Measurements from ENCODE around the gene HYAL2. TPM values are rescaled to one million over a fixed set of nuclear protein-coding genes. Genes with fewer than 3 reads are reported as not detected.
A peak's percentile ranks its signal among the peaks of the same experiment; 100 is the strongest.

Gene HYAL2
- total and polyA plus RNA-seq, 9 of the 15 experiments (the other 6 are each of a cell fraction or from before 2014, with no cell fraction given) = 0.36 to 22.7 (median 11.4) TPM; not detected in 1

- no TSS peak for BruUV-seq (replicated peaks)
- H3K27ac ChIP-seq (ENCODE audit: extremely low read depth, low read depth, low read length) = peak overlapping the region; percentile 33; the same call in 1 of the 3 replicates
- no peaks in the 10 kb centered on the region for H3K9me3 ChIP-seq (replicated peaks; ENCODE audit: control insufficient read depth, insufficient read depth, low read depth, low read length)
- peaks cover 36% of the 10 kb centered on the region for H3K79me2 ChIP-seq (ENCODE audit: control insufficient read depth, insufficient read depth, low read length)
- H3K9me1 ChIP-seq (ENCODE audit: control insufficient read depth, insufficient read depth, low read length) = no peaks in the 10 kb centered on the region
- H3K9ac ChIP-seq (ENCODE audit: insufficient read depth in 1 of 2, low read depth in 2 of 2, low read length in 2 of 2) = peak overlapping the region in 1 of 2 experiments; percentile 55; a peak in 1 of 4 replicates
- no peak overlapping the region for H3K4me3 ChIP-seq
- peaks cover 25 to 60% of the 10 kb centered on the region in 2 experiments; a peak in 4 of 5 replicates for H3K4me1 ChIP-seq (replicated peaks in 1 of 2; ENCODE audit: control insufficient read depth in 2 of 2, insufficient read depth in 2 of 2, low read length in 2 of 2)
- no peak for ATAC-seq
- in situ Hi-C loops (cut with MboI) = no loop called here
- no peaks in the 10 kb centered on the region for H3K27me3 ChIP-seq (ENCODE audit: control insufficient read depth in 2 of 2, insufficient read depth in 2 of 2, low read length in 2 of 2)
- no peak for DNase-seq (ENCODE audit: extremely low read depth in 1 of 4, low spot score in 3 of 4)
- ChIA-PET CTCF (ENCODE audit: low intra/inter-chr PET ratio) (interaction anchor here (2.1 kb wide), 1 partner anchor 97 kb away, joined by 6 read pairs; no protein-coding TSS in a partner anchor), POLR2A (interaction anchor here (1.0 to 1.2 kb wide), 3 partner anchors 12 to 20 kb away, joined by 3 to 4 read pairs (median 3); partner anchors contain the start of gene HYAL1)
- no peak overlapping the region for H2AFZ ChIP-seq (ENCODE audit: low read depth, low read length)
- peaks cover 35% of the 10 kb centered on the region; the same call in 2 of the 3 replicates for H3K36me3 ChIP-seq (ENCODE audit: control insufficient read depth, insufficient read depth, low read length)
- H3K4me2 ChIP-seq (ENCODE audit: insufficient read depth, low read length) = no peak overlapping the region
- no peaks in the 10 kb centered on the region for H4K20me1 ChIP-seq (replicated peaks; ENCODE audit: control insufficient read depth, insufficient read depth, low read length)
- intact Hi-C loops (cut with micrococcal nuclease) = loop anchor here (1.0 to 2.0 kb wide), 3 partner anchors 49 to 135 kb away; no protein-coding TSS in a partner anchor
- FAIRE-seq = no peak
- WGBS (ENCODE audit: insufficient coverage, low coverage, missing lambda C conversion rate) = 80% methylated on average over 5 of the region's 5 CpGs
- TF ChIP-seq RBM34 (IDR thresholded peaks at IDR 0.05; ENCODE audit: borderline replicate concordance, insufficient read depth, low read length) (no peak), HEY1 (CRISPR knock-in tag; IDR thresholded peaks at IDR 0.05; ENCODE audit: borderline replicate concordance) (no peak), IRF2 (CRISPR knock-in tag; IDR thresholded peaks at IDR 0.05) (no peak), TFAP4 (CRISPR knock-in tag; IDR thresholded peaks at IDR 0.05; ENCODE audit: borderline replicate concordance) (no peak), SMAD2 (IDR thresholded peaks at IDR 0.05; ENCODE audit: low read depth, low read length) (no peak), RNF2 (IDR thresholded peaks at IDR 0.05) (no peak), BCLAF1 (IDR thresholded peaks at IDR 0.05; ENCODE audit: borderline replicate concordance in 1 of 2, control insufficient read depth in 1 of 2, low read depth in 2 of 2, low read length in 1 of 2) (no peak), ATF6 (CRISPR knock-in tag; IDR thresholded peaks at IDR 0.05) (no peak), MEF2A (IDR thresholded peaks at IDR 0.05; ENCODE audit: control insufficient read depth, low read depth, low read length) (no peak), NR1H2 (CRISPR knock-in tag; IDR thresholded peaks at IDR 0.05) (no peak), MXI1 (IDR thresholded peaks at IDR 0.05; ENCODE audit: low read depth, low read length) (no peak), POLR2G (IDR thresholded peaks at IDR 0.05; ENCODE audit: low read depth, low read length) (no peak), ZBTB34 (CRISPR knock-in tag; IDR thresholded peaks at IDR 0.05) (no peak)
These were observed 1.2 kb upstream of the HYAL2 start for GRCh38 chr3:50323614-50324199.
